IPS DF 4.7 (cell line): ENCODE data around the gene WDR45.
A peak's percentile ranks its signal among the peaks of the same experiment; 100 is the strongest.

Source experiments
- DNase-seq: peaks from one replicate; pipeline ENCODE4 v3.0.0-alpha.2; 2013; ENCODE audit warnings: low spot score; ENCODE audit errors: extremely low read depth

WDR45 gene

GRCh38 chrX:49043220-49043986, 36.3 kb downstream of the WDR45 start, which contains the start of gene TFE3:
Gene TFE3 (minus strand): TSS chrX:49043357. CDS start chrX:49043226, 131 bp downstream.
- DNase-seq: peak; percentile 84

DNA sequence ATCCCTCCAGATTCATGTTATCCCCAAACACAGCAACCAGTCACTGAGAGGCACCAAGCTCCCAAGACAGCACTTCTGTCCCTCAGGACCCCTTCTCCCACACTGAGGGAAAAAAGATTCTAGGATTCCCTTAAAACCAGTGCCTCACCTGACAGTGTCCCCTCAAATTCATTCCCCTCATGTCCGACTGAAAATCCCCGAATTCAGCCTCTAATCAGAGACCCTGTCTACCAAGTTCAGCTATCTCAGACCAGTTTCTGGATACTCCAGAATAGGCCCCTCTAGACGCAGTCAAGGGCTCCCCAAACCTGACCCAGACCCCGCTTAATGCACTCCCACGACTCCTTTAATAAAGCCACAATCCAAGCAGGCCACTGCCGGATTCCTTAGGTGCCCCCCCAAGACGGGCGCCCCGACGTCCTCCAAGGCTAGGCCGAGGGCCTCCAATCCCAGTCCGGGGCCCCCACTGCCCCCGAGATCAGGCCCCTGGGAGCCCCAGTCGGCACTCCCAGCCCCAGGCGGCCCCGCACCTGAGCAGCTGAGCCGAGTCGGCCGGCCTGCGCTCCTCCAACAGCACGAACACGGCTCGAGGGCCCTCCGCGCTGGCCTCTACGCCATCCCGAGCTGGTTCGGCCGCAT, 37.0 kb downstream of the WDR45 start:
- DNase-seq: no peak

DNA sequence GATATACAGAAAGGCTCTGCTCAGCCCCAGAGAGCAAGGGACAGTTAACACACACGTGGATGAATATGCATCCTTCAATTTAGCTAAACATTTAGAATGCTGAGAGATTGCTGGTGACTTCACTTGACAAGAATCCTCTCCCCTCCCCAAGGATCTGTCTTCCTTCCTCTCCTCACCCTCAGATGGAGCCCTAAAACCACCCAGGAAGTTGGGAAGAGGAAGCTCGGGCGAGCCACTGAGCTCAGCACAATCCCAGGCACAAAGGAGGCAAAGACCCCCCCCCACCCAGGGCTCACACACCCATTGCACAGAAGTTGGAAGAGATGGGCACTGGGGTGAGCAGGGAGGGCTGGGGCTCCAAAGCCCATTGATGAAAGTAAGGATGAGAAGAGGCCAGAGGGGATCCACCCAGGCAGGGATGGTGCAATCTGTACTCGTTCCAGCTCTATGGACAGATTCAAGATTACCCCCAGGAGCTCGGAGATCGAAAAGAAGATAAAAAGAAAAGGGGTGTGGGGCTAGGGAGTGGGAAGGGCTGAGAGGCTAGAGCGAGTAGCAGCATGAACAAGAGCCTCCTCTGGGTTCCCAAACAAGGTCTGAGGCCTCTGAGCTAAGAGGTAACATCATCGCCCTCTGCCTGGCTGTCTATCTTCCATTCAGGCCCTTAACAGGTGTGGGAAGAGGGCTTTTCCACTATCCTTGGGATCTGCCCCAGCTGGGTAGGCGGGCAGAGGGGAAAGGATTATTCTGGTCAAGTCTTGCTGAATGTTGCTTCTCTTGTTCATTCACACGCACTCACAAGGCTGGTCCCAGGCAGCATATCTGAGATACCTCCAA, 37.7 kb downstream of the WDR45 start:
- no peak for DNase-seq

DNA sequence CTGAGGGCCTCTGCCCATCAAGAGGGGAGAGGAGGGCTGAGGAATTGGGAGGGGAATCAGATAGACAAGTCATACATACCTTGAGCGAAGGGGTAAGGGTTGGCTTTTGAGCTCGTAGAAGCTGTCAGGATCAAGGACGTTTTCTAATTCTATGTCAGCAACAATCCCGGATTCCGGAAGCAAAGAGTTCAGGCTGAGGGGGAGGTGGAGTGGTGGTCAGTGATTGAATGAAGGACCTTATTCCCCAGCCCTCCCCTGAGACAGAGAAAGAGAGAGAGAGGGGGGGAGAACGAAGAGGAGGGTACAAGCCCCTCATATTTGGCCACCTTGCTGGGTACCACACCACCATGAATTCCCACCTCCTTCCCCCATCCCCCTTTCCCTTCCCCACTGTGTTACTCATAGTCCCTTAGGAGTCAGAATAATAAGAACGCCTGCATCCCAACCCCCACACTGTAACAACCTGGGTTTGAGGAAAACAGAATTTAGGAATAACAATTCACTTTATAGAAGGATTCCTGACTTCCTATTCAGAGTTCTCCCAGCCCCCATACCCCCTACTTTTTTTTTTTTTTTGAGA, 39.2 kb downstream of the WDR45 start:
- DNase-seq: no peak

DNA sequence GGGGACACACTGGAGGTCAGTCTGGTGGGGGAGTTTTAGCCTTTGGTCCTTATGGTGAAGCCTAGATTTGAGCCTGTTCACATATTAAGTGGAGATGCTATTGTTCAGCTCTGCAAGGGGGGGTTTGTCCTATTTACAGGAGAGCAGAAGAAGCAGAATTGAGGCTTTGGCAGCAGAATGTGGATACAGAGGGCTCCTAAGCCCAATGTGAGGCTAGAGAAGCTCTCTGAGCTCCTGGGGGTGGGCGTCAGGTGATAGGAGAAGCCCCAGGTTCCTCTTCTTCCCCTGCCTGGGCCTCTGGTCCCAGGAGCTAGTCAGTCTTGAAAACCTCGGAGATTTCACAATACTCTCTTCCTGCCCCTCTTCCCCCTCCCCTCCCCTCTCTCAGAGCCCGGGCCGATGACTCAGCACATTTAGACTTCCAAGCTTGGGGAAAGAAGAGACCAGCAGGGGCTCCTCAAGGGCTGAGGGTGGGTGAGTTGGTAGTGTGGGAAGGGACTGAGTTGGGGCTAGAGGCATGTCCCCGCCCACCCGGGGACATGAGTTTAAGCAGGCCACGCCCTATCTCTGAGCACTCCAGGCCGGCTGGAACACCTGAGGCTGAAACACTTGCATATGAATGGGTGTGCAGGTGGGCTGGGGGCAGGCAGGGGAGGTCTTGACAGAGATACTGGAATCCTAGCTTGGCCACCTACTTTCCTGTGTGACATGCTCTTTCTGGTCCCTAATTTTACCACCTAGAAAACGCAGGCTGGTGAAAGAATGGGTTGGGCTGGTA, 39.9 kb downstream of the WDR45 start:
- DNase-seq: peak; percentile 71

DNA sequence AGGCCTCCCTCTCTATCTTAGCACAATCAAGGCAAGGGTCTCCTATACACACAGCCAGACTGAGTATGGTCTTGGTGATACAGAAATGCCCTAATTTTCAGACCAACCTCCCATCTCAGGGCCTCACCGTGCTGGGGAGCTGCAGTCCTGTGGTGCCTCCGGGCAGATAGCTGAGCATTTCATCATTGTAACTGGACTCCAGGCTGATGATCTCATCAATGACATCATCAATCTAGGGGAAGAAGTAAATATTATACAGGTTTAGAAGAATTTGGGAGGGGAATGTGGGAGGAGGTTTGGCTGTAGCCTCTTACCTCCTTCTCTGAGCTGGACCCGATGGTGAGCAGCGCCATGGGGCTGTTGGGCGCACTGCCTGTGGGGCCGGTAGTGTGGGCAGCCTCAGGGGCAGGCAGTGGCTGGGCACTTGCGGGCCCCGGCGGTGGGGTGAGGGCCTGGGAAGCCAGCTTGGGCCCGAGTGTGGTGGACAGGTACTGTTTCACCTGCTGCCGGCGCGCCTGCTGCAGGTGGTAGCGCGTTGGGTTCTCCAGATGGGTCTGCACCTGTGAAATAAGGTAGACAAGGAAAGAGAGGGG, 41.7 kb downstream of the WDR45 start:
- DNase-seq: no peak

- no peak for DNase-seq
Measured at GRCh38 chrX:49030283-49030682, 49.4 kb downstream of the WDR45 start.

- no peak for DNase-seq
Measured at GRCh38 chrX:49029876-49030275, 49.8 kb downstream of the WDR45 start.
